ENCODE data around the gene SP110.
"Not testable (repeated sequence)": the region's sequence is repeated elsewhere in the genome, so short reads cannot be mapped to it uniquely, and the experiment has no call there.

SP110 gene

DNA sequence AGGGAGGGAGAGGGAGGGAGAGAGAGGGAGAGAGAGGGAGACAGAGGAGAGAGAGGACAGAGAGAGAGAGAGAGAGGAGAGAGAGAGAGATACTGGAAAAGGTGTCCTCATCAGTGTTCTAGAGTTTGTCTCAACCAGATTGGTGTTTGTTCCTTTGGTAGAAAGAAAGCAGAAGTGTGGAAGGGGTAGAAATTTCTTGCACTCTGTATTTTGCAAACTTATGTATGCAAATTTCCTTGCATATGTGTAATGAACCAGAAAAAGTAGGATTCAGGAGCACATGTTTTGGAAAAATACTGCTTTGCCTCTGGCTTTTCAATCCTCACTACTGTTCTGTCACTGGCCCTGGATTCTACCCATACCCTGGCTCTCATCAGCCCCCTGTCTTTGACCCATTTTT is 4.7 kb upstream of the SP110 start:
- DNase-seq (ENCODE audit: low read depth) = no peak

DNA sequence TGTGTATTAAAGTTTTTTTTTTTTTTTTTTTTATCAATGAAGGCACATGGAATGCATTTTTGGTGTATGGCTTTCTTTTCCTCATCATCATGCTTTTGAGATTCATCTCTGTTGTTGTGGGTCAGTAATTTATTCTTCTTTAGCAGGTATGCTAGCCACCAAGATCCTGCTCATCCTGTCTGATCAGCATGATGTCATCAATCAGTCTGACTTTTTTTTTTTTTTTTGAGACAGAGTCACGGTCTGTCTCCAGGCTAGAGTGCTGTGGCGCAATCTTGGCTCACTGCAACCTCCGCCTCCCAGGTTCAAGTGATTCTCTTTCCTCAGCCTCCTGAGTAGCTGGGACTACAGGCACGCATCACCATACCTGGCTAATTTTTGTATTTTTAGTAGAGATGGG is 3.0 kb upstream of the SP110 start:
- not testable (repeated sequence) for DNase-seq (ENCODE audit: low read depth)

DNA sequence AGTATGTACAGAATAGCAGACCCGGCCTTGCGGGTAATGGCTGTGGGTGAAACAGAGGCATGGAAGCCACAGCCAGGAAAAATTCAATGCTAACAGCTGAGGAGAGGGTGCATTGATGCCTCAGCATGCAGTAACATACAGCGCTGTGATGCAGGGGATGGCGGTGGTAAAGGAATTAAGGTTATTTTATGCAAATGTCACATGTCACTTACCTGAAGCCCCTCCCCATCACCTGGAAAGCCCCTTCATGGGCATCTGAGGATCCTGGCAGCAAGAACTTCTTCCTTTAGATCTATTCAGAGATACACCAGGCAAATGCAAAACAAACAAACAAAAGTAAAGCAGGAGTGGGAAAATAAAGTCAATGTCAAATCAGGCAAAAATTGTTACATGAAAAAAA is 1.7 kb upstream of the SP110 start:
- DNase-seq (ENCODE audit: low read depth) = no peak

DNA sequence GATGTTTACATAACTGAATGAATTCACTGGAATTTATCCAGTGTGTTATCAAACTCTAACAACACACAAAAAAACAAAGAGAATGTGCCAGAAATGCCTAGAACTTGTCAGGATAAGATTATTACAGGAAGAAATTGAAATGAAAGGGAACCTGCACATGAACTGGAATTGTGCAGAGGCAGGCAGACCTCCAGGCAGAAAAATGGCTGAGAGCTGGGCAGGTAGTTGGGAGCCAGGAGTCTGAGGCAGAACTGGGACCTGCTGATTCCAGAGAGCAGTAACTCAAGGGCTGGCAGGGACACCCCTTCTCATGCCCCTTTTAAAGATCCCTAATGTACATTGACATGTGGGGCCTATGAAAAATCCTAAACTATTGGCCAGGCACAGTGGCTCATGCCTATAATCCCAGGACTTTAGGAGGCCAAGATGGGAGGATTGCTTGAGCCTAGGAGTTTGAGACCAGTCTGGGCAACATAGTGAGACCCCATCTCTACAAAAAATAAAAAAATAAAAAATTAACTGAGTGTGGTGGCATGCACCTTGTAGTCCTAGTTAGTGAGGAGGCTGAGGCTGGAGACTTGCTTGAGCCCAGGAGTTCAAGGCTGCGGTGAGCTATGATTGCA is 674 bp upstream of the SP110 start:
- no peak for DNase-seq (ENCODE audit: low read depth)

DNA sequence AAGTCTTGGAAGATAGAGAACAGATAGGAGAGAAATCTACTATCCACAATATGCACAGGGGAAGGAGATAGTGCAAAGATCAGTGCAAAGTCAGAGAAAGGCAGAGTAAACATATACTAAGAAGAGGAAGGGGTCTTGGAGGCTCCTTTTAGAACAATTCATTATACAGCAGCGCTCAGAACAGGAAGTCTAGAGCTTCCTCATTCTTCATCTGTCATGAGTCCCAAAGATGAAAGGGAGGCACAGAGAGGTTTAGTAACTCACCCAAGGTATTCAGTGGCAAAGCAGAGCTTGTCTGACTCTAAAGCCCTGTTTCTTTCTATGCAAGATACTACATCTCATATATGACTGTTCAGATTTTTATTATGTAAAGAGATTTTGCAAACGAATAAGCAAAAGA is 1.4 kb downstream of the SP110 start:
- no peak for DNase-seq (ENCODE audit: low read depth)

DNA sequence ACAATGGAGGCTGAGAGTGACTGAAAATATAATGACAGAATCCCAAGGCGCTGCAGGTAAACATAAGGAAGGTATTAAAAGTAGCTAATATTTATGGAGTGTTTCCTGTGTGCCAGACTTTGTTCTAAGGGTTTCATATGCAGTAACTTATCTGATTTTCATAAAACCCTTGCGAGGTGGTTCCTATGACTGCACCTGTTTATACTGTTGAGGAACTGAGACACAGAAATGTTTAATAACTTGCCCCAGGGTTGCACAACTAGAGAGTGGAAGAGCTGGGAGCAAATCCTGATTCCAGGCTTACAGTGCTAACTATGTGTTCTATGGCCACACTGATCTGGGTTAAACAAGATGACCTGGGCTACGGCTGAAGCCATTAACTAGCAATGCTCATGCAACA is 2.4 kb downstream of the SP110 start:
- DNase-seq (ENCODE audit: low read depth) = no peak

DNA sequence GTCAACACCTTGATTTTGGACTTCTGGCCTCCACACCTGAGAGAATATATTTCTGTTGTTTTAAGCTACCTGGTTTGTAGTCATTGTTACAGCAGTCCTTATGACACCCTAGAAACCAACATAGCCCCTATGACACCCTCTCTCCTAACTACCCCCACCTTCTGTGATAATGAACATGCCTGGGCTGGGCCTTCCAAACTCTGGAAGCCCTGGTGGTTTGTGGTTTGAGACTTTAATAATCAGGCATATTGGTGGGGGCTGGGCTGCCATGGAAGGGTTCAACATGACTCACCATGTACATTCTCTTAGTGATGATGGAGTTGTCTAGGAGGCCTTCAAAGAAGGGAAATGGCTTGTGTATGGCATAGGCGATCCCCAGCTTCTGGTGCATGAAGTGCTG is 3.3 kb downstream of the SP110 start:
- DNase-seq (ENCODE audit: low read depth) = no peak

DNA sequence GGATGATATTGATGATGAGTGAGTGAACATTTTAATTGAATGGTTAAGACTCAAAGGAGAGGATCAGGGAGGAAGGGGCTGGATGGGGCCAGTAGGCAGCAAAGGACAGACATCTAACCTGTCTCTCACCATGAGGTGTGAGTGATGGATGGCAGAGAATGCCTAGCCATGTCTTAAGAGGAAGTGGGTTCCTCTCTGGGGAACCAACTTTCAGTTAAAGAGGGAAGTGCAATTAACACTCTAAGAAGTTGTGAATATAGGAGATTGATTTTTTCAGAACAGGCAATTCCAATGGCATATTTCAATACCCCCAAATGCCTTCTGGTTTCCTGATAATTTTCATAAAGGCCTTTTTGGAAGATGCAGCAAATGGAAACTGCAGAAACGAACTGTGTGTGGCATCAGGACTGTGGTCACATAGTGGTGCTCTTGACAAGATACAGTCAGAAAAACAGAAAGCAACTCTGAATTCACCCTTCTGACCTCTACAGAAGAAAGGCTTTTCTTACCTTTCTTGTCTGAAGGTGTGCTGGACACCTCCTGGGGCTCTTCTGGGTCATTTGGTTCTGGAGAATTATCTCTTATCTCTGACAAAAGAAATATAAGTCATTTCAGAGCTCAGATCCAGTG is 10.2 kb downstream of the SP110 start:
- no peak for DNase-seq (ENCODE audit: low read depth)

DNA sequence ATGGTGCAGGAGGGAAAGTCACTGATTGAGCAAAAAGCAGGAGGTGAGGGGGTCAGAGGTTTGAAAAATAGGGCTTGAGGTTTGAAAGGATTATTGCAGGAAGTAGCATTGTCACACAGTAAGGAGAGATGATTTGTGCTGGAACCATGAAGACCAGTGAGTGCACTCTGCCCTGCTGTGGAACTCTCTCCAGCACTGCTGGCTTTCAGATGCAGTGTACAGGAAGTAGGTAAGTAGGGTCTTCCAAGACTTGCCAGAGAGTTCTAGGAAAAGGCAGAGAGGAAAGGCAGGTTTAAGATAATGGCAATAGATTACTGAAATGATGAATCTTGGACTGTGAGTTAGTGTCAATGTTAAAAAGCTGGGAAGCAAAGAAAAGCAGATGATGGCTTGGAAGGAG is 11.2 kb downstream of the SP110 start:
- no peak for DNase-seq (ENCODE audit: low read depth)

DNA sequence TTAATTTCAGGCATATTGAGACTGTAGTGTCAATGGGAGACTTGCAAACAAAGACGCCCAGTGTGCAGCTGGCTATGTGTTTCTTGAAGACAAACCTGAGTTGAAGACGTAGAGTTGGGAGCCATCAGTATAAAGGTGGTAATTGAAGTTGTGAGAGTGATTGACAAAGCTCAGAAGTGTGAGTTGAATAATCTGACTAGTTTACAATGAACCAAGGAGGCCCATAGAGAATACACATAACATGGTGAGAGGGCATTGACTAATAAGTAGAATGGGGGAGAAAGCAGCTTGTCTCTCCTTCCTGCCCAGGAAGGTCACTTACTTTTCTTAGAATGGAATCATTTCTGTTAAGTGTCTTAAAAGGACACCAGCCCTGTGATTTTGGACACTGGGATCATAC is 14.1 kb downstream of the SP110 start:
- no peak for DNase-seq (ENCODE audit: low read depth)

DNA sequence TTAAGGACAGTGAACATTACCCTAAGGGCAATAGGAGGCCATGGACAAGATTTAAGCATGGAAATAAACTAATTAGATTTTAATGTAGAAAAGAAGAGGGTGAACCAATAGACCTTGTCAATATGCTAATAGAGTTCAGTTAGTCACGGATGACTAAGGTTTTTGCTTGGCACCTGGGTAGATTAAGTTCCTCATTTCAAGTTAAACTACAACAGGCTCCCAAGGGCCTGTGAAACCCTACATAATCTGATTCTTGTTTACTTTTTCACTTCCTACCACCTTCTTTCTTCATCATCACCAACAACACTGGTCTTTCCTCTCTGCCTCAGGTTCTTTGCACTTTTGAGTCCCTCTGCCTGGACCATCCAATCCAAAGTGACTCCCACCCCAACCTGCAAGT is 14.8 kb downstream of the SP110 start:
- no peak for DNase-seq (ENCODE audit: low read depth)

DNA sequence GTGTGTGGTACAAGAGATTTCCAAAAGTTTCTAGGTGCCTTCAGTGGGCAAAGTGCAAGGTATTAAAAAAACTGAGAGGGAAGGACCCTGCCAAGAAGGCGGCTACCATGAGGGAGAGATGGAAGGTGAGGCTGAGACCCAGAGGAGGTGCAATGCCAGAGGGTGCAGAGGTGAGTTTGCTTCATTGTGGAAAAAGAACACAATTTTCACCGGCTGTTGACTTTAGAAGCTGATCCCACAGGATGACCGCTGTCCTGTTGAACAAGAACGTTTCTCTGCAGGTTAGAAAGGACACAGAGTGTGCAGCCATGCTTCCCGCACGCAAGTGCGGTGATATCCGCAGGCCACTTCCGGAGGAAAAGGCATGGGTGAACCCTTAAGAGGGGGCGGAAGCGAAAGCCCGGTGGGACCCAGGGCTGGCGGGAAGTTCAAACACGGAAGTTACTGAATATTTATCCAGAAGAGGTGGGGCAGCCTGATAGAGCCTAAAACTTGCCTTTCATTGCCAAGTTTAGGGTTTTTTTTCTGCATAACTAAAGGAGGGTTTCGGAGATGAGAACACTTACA is 16.6 kb downstream of the SP110 start:
- DNase-seq (ENCODE audit: low read depth) = no peak

DNA sequence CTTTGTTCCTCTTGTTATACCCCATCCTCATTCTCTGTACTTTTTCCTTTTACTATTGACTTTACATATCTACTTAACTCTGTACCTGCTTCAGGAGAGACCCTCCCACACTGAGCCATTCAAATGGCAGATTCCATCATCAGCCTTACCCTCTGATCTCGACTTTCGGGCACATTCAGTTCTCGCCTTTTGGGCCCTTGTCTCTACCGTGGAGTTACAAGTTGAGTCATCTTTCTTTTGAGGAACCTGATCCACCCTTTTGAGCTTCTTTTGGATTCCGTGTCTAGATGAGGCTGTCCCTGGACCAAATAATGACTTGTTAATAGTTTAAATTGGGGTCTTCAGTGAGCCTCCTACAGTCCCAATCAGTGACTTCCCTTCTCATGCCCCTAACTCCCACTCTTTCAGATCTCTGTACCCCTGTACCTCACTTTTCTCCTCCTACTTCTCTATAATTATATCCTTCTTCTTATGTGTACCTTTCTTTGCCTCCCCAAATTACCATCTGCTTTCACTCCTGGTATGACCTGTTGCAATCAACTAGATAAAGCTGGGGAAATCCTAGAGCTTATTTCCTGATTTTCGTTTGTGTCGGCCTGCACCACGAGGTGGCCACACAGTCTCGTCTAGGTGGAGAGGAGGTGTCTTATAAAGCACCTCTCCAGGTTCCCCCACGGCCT is 17.2 kb downstream of the SP110 start:
- DNase-seq (ENCODE audit: low read depth) = no peak

DNA sequence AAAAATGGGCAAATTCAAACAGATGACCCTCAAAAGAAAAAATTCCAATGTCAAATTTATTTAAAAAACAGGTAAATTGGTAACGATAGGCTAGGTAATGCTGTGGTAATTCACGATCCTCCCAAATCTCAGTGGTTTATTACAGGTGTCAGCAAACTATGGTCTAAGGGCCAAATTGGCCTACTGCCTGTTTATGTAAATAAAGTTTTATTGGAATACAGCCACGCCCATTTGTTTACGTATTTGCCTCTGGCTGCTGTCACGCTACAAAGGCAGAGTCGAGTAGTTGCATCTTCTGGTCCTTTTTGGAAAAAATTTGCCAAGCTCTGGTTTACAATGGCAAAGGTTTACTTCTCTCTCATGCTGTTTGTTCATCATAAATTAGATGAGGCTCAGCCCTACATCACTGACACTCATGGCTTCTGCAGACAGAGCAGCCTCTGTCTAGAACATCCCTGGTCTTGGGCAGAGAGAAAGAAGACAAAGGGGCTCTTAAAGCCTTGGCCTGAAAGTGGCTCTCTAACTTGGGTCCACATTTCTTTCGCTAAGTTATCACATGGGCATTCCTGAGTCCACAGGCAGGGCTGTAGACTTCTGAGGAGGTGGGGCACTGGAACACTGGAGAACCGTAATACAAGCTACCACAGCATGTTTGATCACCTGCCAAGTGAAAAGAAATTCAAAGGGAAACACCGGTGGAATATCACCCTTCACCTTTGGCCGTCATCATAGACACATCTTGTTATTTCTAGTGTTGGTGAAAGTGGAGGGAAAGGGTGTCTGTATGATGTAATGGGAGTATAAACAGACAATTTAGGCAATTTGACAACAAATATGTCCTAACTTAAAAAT is 34.8 kb downstream of the SP110 start:
- no peak for DNase-seq (ENCODE audit: low read depth)

DNA sequence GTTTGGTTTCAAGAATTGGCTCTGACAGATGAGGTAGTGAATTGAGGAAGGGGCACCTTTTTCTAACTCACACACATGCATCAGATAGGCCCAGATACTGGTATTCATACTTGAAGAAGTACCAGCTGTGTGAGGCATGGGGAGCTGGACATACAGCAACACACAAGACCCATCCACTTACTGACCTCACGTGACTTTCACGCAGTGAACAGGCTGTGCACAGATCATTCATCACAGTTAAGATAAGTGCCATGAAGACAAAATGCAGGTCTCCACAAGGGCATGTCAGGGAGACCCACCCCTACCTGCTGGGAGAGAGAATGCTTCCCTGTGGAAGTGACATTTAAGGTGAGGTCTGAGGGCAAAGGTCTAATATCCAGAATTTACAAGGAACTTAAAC is 38.6 kb downstream of the SP110 start:
- DNase-seq (ENCODE audit: low read depth) = no peak

DNA sequence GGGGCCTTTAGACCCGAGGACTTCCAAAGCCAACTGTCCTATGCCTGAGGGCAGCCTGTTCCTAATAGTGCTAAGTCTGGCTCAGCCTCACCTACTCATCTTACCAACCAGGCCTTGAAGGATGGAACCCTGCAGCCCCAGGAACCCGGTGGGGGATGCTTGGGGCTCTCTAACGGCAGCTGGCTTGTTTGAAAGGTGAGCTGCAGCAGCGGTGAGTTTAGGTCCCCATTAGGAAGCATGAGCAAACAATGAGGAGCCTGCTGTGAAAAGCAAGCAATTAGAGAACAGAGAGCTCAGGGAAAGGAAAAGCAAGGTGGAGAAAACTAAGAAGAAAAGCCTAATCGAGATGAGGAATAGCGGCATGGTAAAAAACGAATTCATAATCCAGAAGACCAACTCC is 39.9 kb downstream of the SP110 start:
- DNase-seq (ENCODE audit: low read depth) = no peak

DNA sequence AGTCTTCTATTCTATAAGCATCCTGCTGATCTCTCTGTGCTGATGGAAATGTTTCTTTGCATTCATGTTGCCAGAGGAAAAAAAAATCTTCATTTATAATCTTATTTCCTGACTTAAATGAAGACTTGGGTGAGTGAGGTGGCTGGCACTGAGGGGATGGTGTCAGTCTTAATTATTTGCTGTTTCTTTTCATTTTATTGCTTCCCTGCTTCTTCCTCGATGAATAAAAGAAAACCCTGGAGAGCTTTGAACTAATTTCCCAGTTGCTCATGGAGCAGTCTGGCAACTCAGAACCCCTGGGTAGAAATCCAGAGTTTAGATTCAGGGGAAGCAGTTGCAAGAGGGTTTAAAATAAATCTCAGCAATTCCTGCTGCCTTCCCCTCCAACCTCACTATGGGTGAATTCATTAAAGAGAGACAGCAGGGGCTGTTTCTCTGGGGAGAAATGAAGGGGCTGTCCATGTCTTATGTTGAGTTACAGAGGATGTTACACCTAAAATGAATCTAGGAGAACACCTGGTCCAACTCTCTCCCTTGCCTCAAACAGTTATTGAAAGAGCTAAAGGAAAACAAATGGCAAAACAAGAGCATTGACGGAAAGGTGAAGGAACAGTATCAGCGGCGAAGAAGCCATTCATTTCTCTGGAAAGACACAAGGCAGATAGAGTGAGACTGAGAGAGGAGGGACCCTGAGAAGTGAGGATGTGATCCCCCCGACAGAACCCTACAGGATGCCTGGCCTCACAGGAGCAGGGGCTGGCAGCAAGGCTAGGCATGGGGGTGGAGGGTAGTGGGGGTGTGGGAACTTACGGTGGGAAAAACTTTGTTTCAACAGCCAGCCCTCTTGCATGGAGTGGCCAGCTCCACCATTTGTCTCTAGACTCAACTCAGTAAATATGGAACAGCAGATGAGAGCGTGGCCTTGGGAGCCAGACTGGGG is 41.0 kb downstream of the SP110 start:
- DNase-seq (ENCODE audit: low read depth) = no peak

DNA sequence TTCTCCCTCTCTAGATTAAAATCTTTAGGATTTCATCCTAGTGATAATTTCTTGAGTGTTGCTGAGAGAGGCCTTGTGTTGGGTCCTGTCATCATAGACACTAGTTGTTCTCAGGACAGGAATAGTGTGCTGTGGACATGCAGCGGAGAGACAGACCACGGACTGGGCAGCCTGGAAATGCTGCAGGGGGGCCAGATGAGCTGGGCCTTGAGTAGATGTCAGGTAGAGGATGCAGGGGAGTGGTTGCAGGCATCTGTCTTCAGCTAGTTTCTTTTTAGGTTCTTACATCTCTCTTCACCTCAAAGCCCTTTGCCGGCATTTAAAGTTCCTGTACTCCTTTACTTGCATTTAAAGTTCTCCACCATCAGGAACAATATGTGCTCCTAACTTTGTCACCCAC is 42.8 kb downstream of the SP110 start:
- no peak for DNase-seq (ENCODE audit: low read depth)

DNA sequence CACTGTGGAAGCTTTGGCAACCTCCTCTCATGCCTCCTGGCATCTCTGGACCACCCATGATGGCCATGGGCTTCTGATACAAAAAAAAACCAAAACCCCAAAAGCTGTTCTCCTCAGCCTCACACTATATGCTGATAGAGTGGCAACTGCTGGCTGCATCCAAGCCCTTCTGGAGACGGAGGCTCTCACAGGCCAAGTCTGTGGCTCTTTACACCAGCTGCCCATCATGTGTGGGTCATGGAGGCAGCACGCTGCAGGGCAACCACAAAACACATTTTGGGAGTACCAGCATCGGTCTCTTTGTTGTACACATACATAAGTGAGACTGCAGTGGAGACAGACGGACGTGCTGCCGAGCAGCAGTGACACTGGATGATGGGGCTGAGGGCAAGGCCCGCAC is 45.3 kb downstream of the SP110 start:
- no peak for DNase-seq (ENCODE audit: low read depth)

DNA sequence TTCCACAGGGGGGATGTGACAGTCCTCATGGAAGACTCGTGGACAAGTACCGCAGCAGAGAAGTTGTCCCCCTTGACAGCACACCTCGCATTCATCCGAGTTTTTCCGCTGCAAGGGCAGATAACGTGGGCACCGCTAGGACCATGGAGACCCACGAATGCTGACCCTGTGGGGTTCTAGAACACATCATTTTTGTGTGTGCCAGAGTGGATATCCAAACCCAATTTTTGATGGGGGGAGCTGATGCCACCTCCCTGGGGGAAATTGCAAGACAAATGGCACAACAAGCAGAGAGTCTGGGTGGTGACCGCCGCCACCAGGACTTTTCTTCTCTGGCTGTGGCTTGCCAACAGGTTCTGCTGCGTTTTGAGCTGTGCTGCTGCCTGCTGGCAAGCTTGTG is 46.9 kb downstream of the SP110 start:
- DNase-seq (ENCODE audit: low read depth) = no peak

DNA sequence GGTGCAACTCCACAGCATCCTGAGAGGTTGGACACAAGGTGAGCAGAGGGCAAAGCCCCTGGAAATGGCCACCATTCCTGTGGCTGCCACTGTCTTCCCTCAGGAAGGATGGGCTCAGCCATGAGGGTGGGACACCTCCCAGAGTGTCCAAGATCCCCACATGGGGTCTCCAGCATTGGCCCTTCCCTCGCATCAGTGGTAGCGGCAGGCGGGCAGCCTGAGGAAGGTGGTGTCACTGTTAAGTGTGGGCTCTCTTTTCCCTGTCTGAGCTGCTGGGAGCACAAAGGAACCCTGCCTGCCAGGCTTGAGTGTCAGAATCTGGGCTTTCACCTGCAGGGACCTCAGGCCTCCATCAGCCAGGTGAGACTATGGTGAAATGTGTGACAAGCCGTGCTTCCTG is 47.6 kb downstream of the SP110 start:
- DNase-seq (ENCODE audit: low read depth) = no peak
